ENCODE measurements around the gene TRIP13. TPM values are rescaled to one million over a fixed set of nuclear protein-coding genes. Genes with fewer than 3 reads are reported as not detected.
"Not testable (repeated sequence)": the region's sequence is repeated elsewhere in the genome, so short reads cannot be mapped to it uniquely, and the experiment has no call there.

The TRIP13 gene
- total RNA-seq, 2 experiments from 2014 or later: 0.47 to 0.66 TPM

- Histone ChIP-seq H3K27me3 (ENCODE audit: control insufficient read depth in 1 of 2, insufficient read depth in 2 of 2, low read length in 2 of 2) (no peaks in the 10 kb centered on the region), H3K4me1 (ENCODE audit: insufficient read depth, low read length) (peaks cover 4% of the 10 kb centered on the region), H3K4me3 (ENCODE audit: low read length) (no peak overlapping the region), H3K27ac (ENCODE audit: low read depth in 1 of 2, low read length in 2 of 2) (no peak overlapping the region), H3K9me3 (ENCODE audit: control insufficient read depth in 1 of 2, insufficient read depth in 1 of 2, low read length in 2 of 2) (no peaks in the 10 kb centered on the region), H3K36me3 (ENCODE audit: insufficient read depth, low read length) (no peaks in the 10 kb centered on the region)
- H3K9me3 Mint-ChIP-seq: no peaks in the 10 kb centered on the region
- DNase-seq (no peak), ATAC-seq (ENCODE audit: poor library complexity) (no peak)
- peaks cover 6% of the 10 kb centered on the region for H3K4me1 Mint-ChIP-seq (ENCODE audit: low read depth)
- TF ChIP-seq CTCF (IDR thresholded peaks at IDR 0.05): no peak
- intact Hi-C loops (cut with DNase I, micrococcal nuclease): no loop called here
- no peak overlapping the region for H3K27ac Mint-ChIP-seq
- ChIA-PET CTCF (no interaction called here), POLR2A (no interaction called here)
- H3K27me3 Mint-ChIP-seq: no peaks in the 10 kb centered on the region
- no peak overlapping the region for H3K4me3 Mint-ChIP-seq
- H3K36me3 Mint-ChIP-seq (ENCODE audit: low read depth): no peaks in the 10 kb centered on the region
Measured at GRCh38 chr5:916441-917293, 24.0 kb downstream of the TRIP13 start.

GRCh38 chr5:918717-919116 lies 26.0 kb downstream of the TRIP13 start:
- intact Hi-C loops (cut with DNase I, micrococcal nuclease); H3K27me3 ChIP-seq (ENCODE audit: control insufficient read depth in 1 of 2, insufficient read depth in 2 of 2, low read length in 2 of 2); H3K9me3 Mint-ChIP-seq; H3K4me1 Mint-ChIP-seq (ENCODE audit: low read depth); H3K4me3 ChIP-seq (ENCODE audit: low read length); ATAC-seq (ENCODE audit: poor library complexity); H3K27me3 Mint-ChIP-seq; CTCF ChIA-PET; H3K36me3 ChIP-seq (ENCODE audit: insufficient read depth, low read length); POLR2A ChIA-PET; H3K9me3 ChIP-seq (ENCODE audit: control insufficient read depth in 1 of 2, insufficient read depth in 1 of 2, low read length in 2 of 2); DNase-seq; H3K27ac ChIP-seq (ENCODE audit: low read depth in 1 of 2, low read length in 2 of 2); H3K4me3 Mint-ChIP-seq; H3K4me1 ChIP-seq (ENCODE audit: insufficient read depth, low read length); H3K36me3 Mint-ChIP-seq (ENCODE audit: low read depth); H3K27ac Mint-ChIP-seq: not testable (repeated sequence)

GRCh38 chr5:919356-920000 lies 26.8 kb downstream of the TRIP13 start:
- ChIA-PET CTCF (no interaction called here), POLR2A (no interaction called here)
- H3K4me1 Mint-ChIP-seq (ENCODE audit: low read depth): no peaks in the 10 kb centered on the region
- Histone ChIP-seq H3K27ac (ENCODE audit: low read depth in 1 of 2, low read length in 2 of 2) (no peak overlapping the region), H3K27me3 (ENCODE audit: control insufficient read depth in 1 of 2, insufficient read depth in 2 of 2, low read length in 2 of 2) (no peaks in the 10 kb centered on the region), H3K4me3 (ENCODE audit: low read length) (no peak overlapping the region), H3K4me1 (ENCODE audit: insufficient read depth, low read length) (no peaks in the 10 kb centered on the region), H3K9me3 (ENCODE audit: control insufficient read depth in 1 of 2, insufficient read depth in 1 of 2, low read length in 2 of 2) (no peaks in the 10 kb centered on the region), H3K36me3 (ENCODE audit: insufficient read depth, low read length) (no peaks in the 10 kb centered on the region)
- no peak for ATAC-seq (ENCODE audit: poor library complexity)
- no peak overlapping the region for H3K4me3 Mint-ChIP-seq
- peaks cover 8% of the 10 kb centered on the region for H3K27me3 Mint-ChIP-seq
- H3K9me3 Mint-ChIP-seq: no peaks in the 10 kb centered on the region
- no peak for DNase-seq
- intact Hi-C loops (cut with DNase I, micrococcal nuclease): no loop called here
- H3K36me3 Mint-ChIP-seq (ENCODE audit: low read depth): no peaks in the 10 kb centered on the region
- H3K27ac Mint-ChIP-seq: no peak overlapping the region
- TF ChIP-seq CTCF (IDR thresholded peaks at IDR 0.05): no peak
